NCI-H526 (cell line): ENCODE measurements around the gene FAM83G.
"Not testable (repeated sequence)": the region's sequence is repeated elsewhere in the genome, so short reads cannot be mapped to it uniquely, and the experiment has no call there.

Experiments used
- DNase-seq, 2 experiments: peaks; one replicate each; lab custom pipeline; 2025; lab: John Stamatoyannopoulos, UW

Gene FAM83G

GRCh38 chr17:18967916-18968315, 36.6 kb downstream of the FAM83G start:
- no peak for DNase-seq

- DNase-seq = peak in 1 of 2 experiments; percentile 18
These were observed 37.5 kb downstream of the FAM83G start for GRCh38 chr17:18966831-18967624.

- no peak for DNase-seq
These were observed 38.9 kb downstream of the FAM83G start for GRCh38 chr17:18965530-18966236.

GRCh38 chr17:18964550-18964949, 40.0 kb downstream of the FAM83G start:
- DNase-seq = no peak

GRCh38 chr17:18964018-18964351, 40.6 kb downstream of the FAM83G start:
- no peak for DNase-seq

- DNase-seq = no peak
These were observed 41.2 kb downstream of the FAM83G start for GRCh38 chr17:18963126-18964017.

- no peak for DNase-seq
These were observed 42.1 kb downstream of the FAM83G start for GRCh38 chr17:18962494-18962815.

- DNase-seq = no peak
These were observed 42.7 kb downstream of the FAM83G start for GRCh38 chr17:18961634-18962493.

GRCh38 chr17:18960803-18961511, 43.6 kb downstream of the FAM83G start:
- DNase-seq = peak in 1 of 2 experiments; percentile 60

GRCh38 chr17:18960241-18960665, 44.3 kb downstream of the FAM83G start:
- DNase-seq = no peak

GRCh38 chr17:18959845-18960240, 44.7 kb downstream of the FAM83G start:
- no peak for DNase-seq

- DNase-seq = no peak
These were observed 45.3 kb downstream of the FAM83G start for GRCh38 chr17:18959071-18959844.

GRCh38 chr17:18958611-18959010, 46.0 kb downstream of the FAM83G start:
- DNase-seq = no peak

- DNase-seq = no peak
These were observed 46.7 kb downstream of the FAM83G start for GRCh38 chr17:18957831-18958230.

GRCh38 chr17:18956581-18956980, 48.0 kb downstream of the FAM83G start:
- DNase-seq = no peak

- not testable (repeated sequence) for DNase-seq
These were observed 48.5 kb downstream of the FAM83G start for GRCh38 chr17:18956021-18956420.

GRCh38 chr17:18955009-18955408, 49.6 kb downstream of the FAM83G start:
- DNase-seq = no peak

GRCh38 chr17:18954321-18954720, 50.2 kb downstream of the FAM83G start:
- DNase-seq = no peak

- no peak for DNase-seq
These were observed 51.3 kb downstream of the FAM83G start for GRCh38 chr17:18953231-18953728.
